IMR-90 (cell line): ENCODE measurements around the gene PTPRQ. TPM values are rescaled to one million over a fixed set of nuclear protein-coding genes. Genes with fewer than 3 reads are reported as not detected.

Experiments
- ATAC-seq: fragments of 200-7000 bp; cut with Tn5 transposase; 2 replicates; pipeline ENCODE4 v1.9.1; 2020; ENCODE audit warnings: low read depth, mild to moderate bottlenecking, moderate library complexity
- BruUV-seq: library from RNA; stranded (reverse); fragments of 400-500 nt; replicated peaks from 2 replicates; lab custom pipeline; 2021; lab: Mats Ljungman, UMichigan
- CTCF ChIA-PET: fragments of 300-600 bp; formaldehyde crosslinking; extraction: SDS; loops from one replicate; lab custom pipeline; 2021; ENCODE audit warnings: antibody characterized with exemption; lab: Yijun Ruan, JAX
- POLR2A ChIA-PET: fragments of 300-600 bp; sonication (Branson Sonifier 250); formaldehyde crosslinking; loops from one replicate; lab custom pipeline; 2022; ENCODE audit warnings: antibody characterized with exemption; ENCODE audit not compliant: unreplicated experiment; lab: Charles Lee
- DNase-seq: peaks from one replicate; pipeline ENCODE4 v3.0.0; 2013
- H2AFZ ChIP-seq: replicated peaks from 2 replicates; pipeline ENCODE3; 2013; ENCODE audit warnings: low read length, mild to moderate bottlenecking; ENCODE audit not compliant: poor library complexity
- H2AK5ac ChIP-seq: 2 replicates; pipeline ENCODE4 v1.6.1; 2013; ENCODE audit warnings: low read depth, low read length, inconsistent platforms
- H2AK9ac ChIP-seq: replicated peaks from 2 replicates; pipeline ENCODE3; 2013; ENCODE audit warnings: mild to moderate bottlenecking, low read depth, low read length, moderate library complexity; ENCODE audit not compliant: poor library complexity
- H2BK120ac ChIP-seq: 2 replicates; pipeline ENCODE4 v1.6.1; 2013; ENCODE audit warnings: low read depth, low read length, inconsistent platforms
- H2BK15ac ChIP-seq: 3 replicates; pipeline ENCODE4 v1.6.1; 2013; ENCODE audit warnings: low read depth, low read length, inconsistent platforms
- H2BK20ac ChIP-seq: 2 replicates; pipeline ENCODE4 v1.6.1; 2013; ENCODE audit warnings: low read depth, mild to moderate bottlenecking, inconsistent platforms, low read length, moderate library complexity
- H2BK5ac ChIP-seq: 2 replicates; pipeline ENCODE4 v1.6.1; 2013; ENCODE audit warnings: mild to moderate bottlenecking, low read depth, low read length, inconsistent platforms; ENCODE audit not compliant: poor library complexity, severe bottlenecking
- H3K14ac ChIP-seq: replicated peaks from 2 replicates; pipeline ENCODE4 v1.6.1; 2013; ENCODE audit warnings: low read depth, low read length, inconsistent platforms
- H3K18ac ChIP-seq: 2 replicates; pipeline ENCODE4 v1.6.1; 2013; ENCODE audit warnings: low read depth, low read length, control low read depth
- H3K23ac ChIP-seq: 2 replicates; pipeline ENCODE4 v1.6.1; 2013; ENCODE audit warnings: low read depth, low read length, inconsistent platforms
- H3K27ac ChIP-seq: 2 replicates; pipeline ENCODE4 v1.5.1; 2013; ENCODE audit warnings: mild to moderate bottlenecking, control low read depth, low read length; ENCODE audit not compliant: insufficient read depth
- H3K27me3 ChIP-seq: 2 replicates; pipeline ENCODE4 v1.6.1; 2013; ENCODE audit warnings: low read length; ENCODE audit not compliant: control insufficient read depth, insufficient read depth
- H3K36me3 ChIP-seq: 2 replicates; pipeline ENCODE4 v1.6.1; 2013; ENCODE audit warnings: low read length, mixed read lengths; ENCODE audit not compliant: control insufficient read depth, insufficient read depth
- H3K4ac ChIP-seq: 2 replicates; pipeline ENCODE4 v1.6.1; 2013; ENCODE audit warnings: low read depth, low read length, inconsistent platforms
- H3K4me1 ChIP-seq: 2 replicates; pipeline ENCODE4 v1.6.1; 2013; ENCODE audit warnings: low read length, mixed read lengths; ENCODE audit not compliant: control insufficient read depth, insufficient read depth
- H3K4me2 ChIP-seq: 2 replicates; pipeline ENCODE4 v1.6.1; 2013; ENCODE audit warnings: low read depth, mild to moderate bottlenecking, control low read depth, low read length, moderate library complexity
- H3K4me3 ChIP-seq: 2 replicates; pipeline ENCODE4 v1.5.1; 2013; ENCODE audit warnings: low read depth, mild to moderate bottlenecking, control low read depth, low read length, moderate library complexity; ENCODE audit not compliant: insufficient read depth
- H3K56ac ChIP-seq: 2 replicates; pipeline ENCODE4 v1.6.1; 2013; ENCODE audit warnings: low read length, inconsistent platforms; ENCODE audit not compliant: insufficient read depth; ENCODE audit errors: extremely low read depth
- H3K79me1 ChIP-seq, 2 experiments: 2 replicates each; pipeline ENCODE4 v1.6.1; 2013; ENCODE audit warnings: low read length in 2 of 2, inconsistent platforms in 1 of 2, low read depth in 1 of 2
- H3K9ac ChIP-seq: 2 replicates; pipeline ENCODE4 v1.6.1; 2013; ENCODE audit warnings: low read depth, low read length, control low read depth
- H3K9me1 ChIP-seq: 2 replicates; pipeline ENCODE4 v1.6.1; 2013; ENCODE audit warnings: low read length, inconsistent platforms; ENCODE audit not compliant: insufficient read depth
- H3K9me3 ChIP-seq: 2 replicates; pipeline ENCODE4 v1.6.1; 2013; ENCODE audit warnings: low read length; ENCODE audit not compliant: control insufficient read depth, insufficient read depth
- H4K20me1 ChIP-seq: 2 replicates; pipeline ENCODE4 v1.6.1; 2013; ENCODE audit warnings: low read length, inconsistent platforms; ENCODE audit not compliant: insufficient read depth
- H4K5ac ChIP-seq: 2 replicates; pipeline ENCODE4 v1.6.1; 2013; ENCODE audit warnings: mild to moderate bottlenecking, low read depth, low read length, control low read depth
- H4K8ac ChIP-seq, 2 experiments: 2 replicates each; pipeline ENCODE4 v1.6.1; 2013; ENCODE audit warnings: low read depth in 2 of 2, low read length in 2 of 2, control low read depth in 1 of 2, inconsistent platforms in 1 of 2
- H4K91ac ChIP-seq: 2 replicates; pipeline ENCODE4 v1.6.1; 2013; ENCODE audit warnings: low read depth, low read length, inconsistent platforms; ENCODE audit not compliant: insufficient read depth
- CHD1 ChIP-seq: IDR thresholded peaks from 2 replicates; pipeline ENCODE4 v1.6.1; 2012; ENCODE audit warnings: low read depth, low read length, improper control_type of control experiment
- MAZ ChIP-seq: IDR thresholded peaks from 2 replicates; pipeline ENCODE4 v1.6.1; 2012; ENCODE audit warnings: low read depth, mild to moderate bottlenecking, low read length, improper control_type of control experiment, moderate library complexity, borderline replicate concordance
- RAD21 ChIP-seq: IDR thresholded peaks from 2 replicates; pipeline ENCODE4 v1.6.1; 2012; ENCODE audit warnings: low read length, improper control_type of control experiment
- WGBS, 2 experiments: methylation state at CpG; one replicate each; pipeline versions ENCODE4 v1.1.5 to v1.1.7; 2013; ENCODE audit warnings: missing lambda C conversion rate in 2 of 2; ENCODE audit not compliant: insufficient read length in 1 of 2; ENCODE audit errors: extremely low coverage in 2 of 2; 5-methylcytosine and 5-hydroxymethylcytosine counted together
- dilution Hi-C: fragments of 300-500 bp; cut with HindIII; formaldehyde crosslinking; loops from one replicate; pipeline ENCODE4 v1.14.3; 2018; ENCODE audit warnings: low sequenced_read_pairs; ENCODE audit not compliant: unreplicated experiment
- in situ Hi-C: fragments of 300-500 bp; cut with MboI; formaldehyde crosslinking; loops from 3 replicates; pipeline ENCODE4 v1.14.3; 2019; ENCODE audit warnings: low sequenced_read_pairs, inconsistent platforms, mixed read lengths
- intact Hi-C: fragments of 100-400 bp; cut with micrococcal nuclease; formaldehyde crosslinking; loops from 2 replicates; pipeline ENCODE4 v1.10.0; 2022
- polyA plus RNA-seq, 3 experiments: library from polyadenylated mRNA; depleted of rRNA; stranded (reverse); fragments of >200 nt; gene quantifications; 2 replicates each; pipeline ENCODE4 v1.2.3, GENCODE V29; 2012; ENCODE audit warnings: low replicate concordance in 1 of 3
- total RNA-seq: library from RNA; depleted of rRNA; stranded (reverse); fragments of >200 nt; gene quantifications from 2 replicates; pipeline ENCODE4 v1.2.3, GENCODE V29; 2012
- TF ChIP-seq, protein P1 (sequence below): conservative IDR thresholded peaks from 2 replicates; pipeline ENCODE4 v1.5.1; 2012; ENCODE audit warnings: mild to moderate bottlenecking, low read depth, low read length, improper control_type of control experiment

Gene PTPRQ
- total and polyA plus RNA-seq, 2 of the 4 experiments (the other 2 are of a cell fraction) = 0.96 to 1.4 TPM

DNA sequence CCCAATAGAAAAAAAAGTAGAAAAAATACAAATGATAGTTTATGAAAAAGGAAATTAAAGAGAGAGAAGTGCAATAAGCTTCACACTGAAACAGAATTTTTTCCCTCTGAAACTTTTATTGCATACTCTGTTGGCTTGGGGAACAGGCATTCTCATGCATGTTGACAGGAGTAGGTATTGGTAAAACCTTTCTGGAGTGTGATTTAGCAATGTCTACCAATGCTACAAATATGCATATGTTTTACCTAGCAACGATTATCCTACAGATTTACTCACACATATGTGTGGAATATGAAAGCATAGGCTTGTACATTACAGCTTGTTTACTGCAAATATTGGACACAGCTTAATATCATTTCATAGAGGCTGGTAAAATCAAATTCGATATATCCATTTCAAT, 137.7 kb downstream of the PTPRQ start:
- Histone ChIP-seq H3K36me3 (no peaks in the 10 kb centered on the region), H2BK5ac (peak overlapping the region; percentile 100), H2AFZ (no peak overlapping the region), H3K79me1 (0 out of 4 replicates have a peak, but pooled peaks cover 0 to 4% of the 10 kb centered on the region in 2 experiments), H4K5ac (peak overlapping the region; percentile 66; the same call in 1 of the 2 replicates), H2BK15ac (peak overlapping the region; percentile 46), H3K56ac (peak overlapping the region; percentile 57; the same call in 1 of the 2 replicates), H3K9ac (no peak overlapping the region), H3K23ac (peak overlapping the region; percentile 48; the same call in 1 of the 2 replicates), H4K8ac (peak overlapping the region; percentile 77 to 93), H3K4me3 (no peak overlapping the region), H3K4me1 (peaks cover 15% of the 10 kb centered on the region), H3K27me3 (no peaks in the 10 kb centered on the region), H2AK5ac (no peak overlapping the region; the same call in 1 of the 2 replicates), H3K9me3 (peaks cover 7% of the 10 kb centered on the region; the same call in 1 of the 2 replicates), H3K9me1 (peaks cover 4% of the 10 kb centered on the region; the same call in 1 of the 2 replicates), H3K18ac (peak overlapping the region; percentile 99), H3K27ac (peak overlapping the region; percentile 37; the same call in 1 of the 2 replicates), H4K91ac (peak overlapping the region; percentile 80), H2AK9ac (no peak overlapping the region), H3K14ac (peak overlapping the region; percentile 79), H4K20me1 (no peaks in the 10 kb centered on the region), H3K4me2 (no peak overlapping the region), H2BK20ac (peak overlapping the region; percentile 87), H2BK120ac (peak overlapping the region; percentile 92), H3K4ac (peak overlapping the region; percentile 73; the same call in 1 of the 2 replicates)
- in situ Hi-C loops = no loop called here
- no peak for DNase-seq
- dilution Hi-C loops = no loop called here
- intact Hi-C loops = loop anchor here (2.0 kb wide), 1 partner anchor 29 kb away; no protein-coding TSS in a partner anchor
- ChIA-PET POLR2A (no interaction called here), CTCF (no interaction called here)
- BruUV-seq = no TSS peak
- WGBS, 2 experiments = no CpG with 5 or more reads among the region's 2 CpGs
- no peak for ATAC-seq
- TF ChIP-seq CHD1 (no peak), RAD21 (no peak), MAZ (no peak)
- TF ChIP-seq, protein P1, sequence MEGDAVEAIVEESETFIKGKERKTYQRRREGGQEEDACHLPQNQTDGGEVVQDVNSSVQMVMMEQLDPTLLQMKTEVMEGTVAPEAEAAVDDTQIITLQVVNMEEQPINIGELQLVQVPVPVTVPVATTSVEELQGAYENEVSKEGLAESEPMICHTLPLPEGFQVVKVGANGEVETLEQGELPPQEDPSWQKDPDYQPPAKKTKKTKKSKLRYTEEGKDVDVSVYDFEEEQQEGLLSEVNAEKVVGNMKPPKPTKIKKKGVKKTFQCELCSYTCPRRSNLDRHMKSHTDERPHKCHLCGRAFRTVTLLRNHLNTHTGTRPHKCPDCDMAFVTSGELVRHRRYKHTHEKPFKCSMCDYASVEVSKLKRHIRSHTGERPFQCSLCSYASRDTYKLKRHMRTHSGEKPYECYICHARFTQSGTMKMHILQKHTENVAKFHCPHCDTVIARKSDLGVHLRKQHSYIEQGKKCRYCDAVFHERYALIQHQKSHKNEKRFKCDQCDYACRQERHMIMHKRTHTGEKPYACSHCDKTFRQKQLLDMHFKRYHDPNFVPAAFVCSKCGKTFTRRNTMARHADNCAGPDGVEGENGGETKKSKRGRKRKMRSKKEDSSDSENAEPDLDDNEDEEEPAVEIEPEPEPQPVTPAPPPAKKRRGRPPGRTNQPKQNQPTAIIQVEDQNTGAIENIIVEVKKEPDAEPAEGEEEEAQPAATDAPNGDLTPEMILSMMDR = no peak
